Neural crest cell (in vitro differentiated cells): Measurements from ENCODE around the gene MEGF9. TPM values are rescaled to one million over a fixed set of nuclear protein-coding genes. Genes with fewer than 3 reads are reported as not detected.
A peak's percentile ranks its signal among the peaks of the same experiment; 100 is the strongest.
"Not testable (repeated sequence)": the region's sequence is repeated elsewhere in the genome, so short reads cannot be mapped to it uniquely, and the experiment has no call there.

Experiments used
- DNase-seq: peaks from one replicate; pipeline ENCODE4 v3.0.0; 2021; ENCODE audit warnings: low read depth, mixed read lengths, low spot score
- H3K27ac Mint-ChIP-seq: one replicate; pipeline ENCODE4 v1.8.0; 2021; ENCODE audit warnings: mild to moderate bottlenecking, mixed read lengths; ENCODE audit not compliant: unreplicated experiment
- H3K27me3 Mint-ChIP-seq: 2 replicates; pipeline ENCODE4 v1.8.0; 2021; ENCODE audit warnings: low read depth, mild to moderate bottlenecking, mixed read lengths
- H3K36me3 Mint-ChIP-seq: 2 replicates; pipeline ENCODE4 v1.8.0; 2021; ENCODE audit warnings: low read depth, mild to moderate bottlenecking, mixed read lengths
- H3K4me1 Mint-ChIP-seq: 2 replicates; pipeline ENCODE4 v1.8.0; 2021; ENCODE audit warnings: mixed read lengths
- H3K4me3 Mint-ChIP-seq: one replicate; pipeline ENCODE4 v1.8.0; 2021; ENCODE audit warnings: mild to moderate bottlenecking, mixed read lengths
- H3K9me3 Mint-ChIP-seq: 2 replicates; pipeline ENCODE4 v1.8.0; 2021; ENCODE audit warnings: mixed read lengths
- total RNA-seq: library from RNA; stranded (reverse); gene quantifications from 2 replicates; pipeline ENCODE4 v1.2.1, GENCODE V29; 2021
- TF ChIP-seq, protein P1 (sequence below): fragments of 200-600 bp; sonication (generic); conservative IDR thresholded peaks from 2 replicates; pipeline ENCODE4 v1.5.0; 2021; ENCODE audit warnings: antibody characterized with exemption, mild to moderate bottlenecking

The MEGF9 gene
- total RNA-seq, 1 donor from 2014 or later: 22.2 TPM

DNA sequence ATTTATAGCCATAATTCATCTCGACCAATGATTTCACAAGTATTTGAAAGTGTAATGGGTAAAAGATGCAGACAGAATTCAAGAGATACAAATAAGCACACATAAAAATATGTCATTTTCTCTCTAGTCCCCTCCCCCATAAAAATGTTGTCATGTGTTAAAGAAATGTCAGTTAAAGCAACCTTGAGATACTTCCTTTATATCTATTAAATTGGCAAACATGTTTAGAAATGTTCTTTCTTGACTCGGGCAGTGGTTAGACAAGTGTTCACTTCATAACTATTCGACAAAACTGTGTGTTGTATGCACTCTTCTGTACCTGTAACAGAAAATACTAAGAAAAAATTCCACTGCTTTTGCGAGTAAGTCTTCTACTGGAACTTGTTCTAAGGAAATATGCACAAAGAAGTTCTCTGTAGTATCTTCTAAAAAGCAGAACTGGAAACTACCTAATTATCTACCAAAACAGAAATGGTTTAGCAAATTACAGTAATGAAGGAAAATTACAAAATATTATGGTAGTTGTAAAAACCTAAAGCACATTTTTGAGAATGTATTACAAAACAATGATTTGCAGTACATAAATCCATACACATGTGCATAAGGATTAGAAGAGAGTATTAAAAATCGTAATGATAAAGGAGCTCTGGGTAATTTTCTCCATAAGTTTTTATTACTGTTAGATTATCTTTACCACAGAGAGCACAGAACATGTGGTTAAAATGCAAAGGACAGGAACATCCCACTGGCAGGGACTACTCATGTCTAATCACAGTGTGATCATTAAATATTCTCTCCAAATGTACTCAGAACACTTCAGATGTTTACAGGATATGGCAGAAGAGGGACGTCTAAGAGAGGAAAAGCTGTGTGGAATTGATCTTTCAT, 43.0 kb upstream of the MEGF9 start:
- Mint-ChIP-seq H3K9me3 (no peaks in the 10 kb centered on the region), H3K27me3 (no peaks in the 10 kb centered on the region), H3K36me3 (no peaks in the 10 kb centered on the region), H3K27ac (no peak overlapping the region), H3K4me3 (no peak overlapping the region), H3K4me1 (no peaks in the 10 kb centered on the region)
- TF ChIP-seq, protein P1, sequence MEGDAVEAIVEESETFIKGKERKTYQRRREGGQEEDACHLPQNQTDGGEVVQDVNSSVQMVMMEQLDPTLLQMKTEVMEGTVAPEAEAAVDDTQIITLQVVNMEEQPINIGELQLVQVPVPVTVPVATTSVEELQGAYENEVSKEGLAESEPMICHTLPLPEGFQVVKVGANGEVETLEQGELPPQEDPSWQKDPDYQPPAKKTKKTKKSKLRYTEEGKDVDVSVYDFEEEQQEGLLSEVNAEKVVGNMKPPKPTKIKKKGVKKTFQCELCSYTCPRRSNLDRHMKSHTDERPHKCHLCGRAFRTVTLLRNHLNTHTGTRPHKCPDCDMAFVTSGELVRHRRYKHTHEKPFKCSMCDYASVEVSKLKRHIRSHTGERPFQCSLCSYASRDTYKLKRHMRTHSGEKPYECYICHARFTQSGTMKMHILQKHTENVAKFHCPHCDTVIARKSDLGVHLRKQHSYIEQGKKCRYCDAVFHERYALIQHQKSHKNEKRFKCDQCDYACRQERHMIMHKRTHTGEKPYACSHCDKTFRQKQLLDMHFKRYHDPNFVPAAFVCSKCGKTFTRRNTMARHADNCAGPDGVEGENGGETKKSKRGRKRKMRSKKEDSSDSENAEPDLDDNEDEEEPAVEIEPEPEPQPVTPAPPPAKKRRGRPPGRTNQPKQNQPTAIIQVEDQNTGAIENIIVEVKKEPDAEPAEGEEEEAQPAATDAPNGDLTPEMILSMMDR: no peak
- no peak for DNase-seq

DNA sequence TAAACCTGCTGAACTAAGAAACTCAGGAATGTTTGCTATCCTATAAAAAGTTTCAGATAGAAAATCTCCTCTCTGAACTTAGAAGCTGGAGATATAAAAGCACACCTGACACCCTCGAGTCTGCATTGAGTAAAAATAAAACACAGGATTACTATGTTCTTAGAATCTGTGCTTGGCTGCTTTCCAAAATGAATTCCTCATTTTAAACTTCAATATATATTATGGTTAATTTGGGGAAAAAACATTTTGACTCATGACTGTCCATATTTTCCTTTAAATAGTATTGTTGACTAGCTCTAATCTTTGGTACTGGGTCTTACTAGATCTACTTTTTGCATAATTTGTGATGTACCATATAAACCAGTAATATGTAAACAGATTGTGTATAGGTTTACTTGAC, 42.3 kb upstream of the MEGF9 start:
- Mint-ChIP-seq H3K4me1 (no peaks in the 10 kb centered on the region), H3K36me3 (no peaks in the 10 kb centered on the region), H3K27me3 (no peaks in the 10 kb centered on the region), H3K9me3 (no peaks in the 10 kb centered on the region), H3K4me3 (no peak overlapping the region), H3K27ac (no peak overlapping the region)
- no peak for DNase-seq
- TF ChIP-seq, protein P1: no peak

DNA sequence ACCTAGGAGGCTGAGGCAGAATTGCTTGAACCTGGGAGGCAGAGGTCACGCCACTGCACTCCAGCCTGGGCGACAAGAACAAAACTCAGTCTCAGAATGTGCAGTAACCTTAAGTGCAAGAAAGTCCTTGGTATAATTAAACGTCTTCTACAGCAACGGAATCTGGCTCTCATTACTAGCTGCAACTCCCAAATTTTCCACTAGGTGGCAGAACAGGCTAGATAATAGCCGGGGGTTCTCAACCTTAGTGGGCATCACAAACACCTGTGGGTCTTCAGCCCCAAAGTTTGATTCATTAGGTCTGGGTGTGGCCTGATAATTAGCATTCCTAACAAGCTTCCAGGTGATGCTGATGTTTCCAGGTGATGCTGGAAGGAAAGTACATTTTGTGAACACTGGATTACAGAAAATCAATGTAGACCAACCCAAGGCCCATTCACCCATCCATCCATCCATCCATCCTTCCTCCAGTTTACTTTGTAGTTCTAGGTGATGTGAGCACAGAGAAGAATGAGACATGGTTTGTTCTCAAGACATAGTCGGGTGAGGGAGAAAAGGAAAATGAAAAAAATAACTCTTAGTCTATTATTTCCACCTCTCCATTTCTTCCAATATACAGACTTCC, 41.7 kb upstream of the MEGF9 start:
- Mint-ChIP-seq H3K4me1 (no peaks in the 10 kb centered on the region), H3K36me3 (no peaks in the 10 kb centered on the region), H3K27ac (no peak overlapping the region), H3K4me3 (no peak overlapping the region), H3K27me3 (no peaks in the 10 kb centered on the region), H3K9me3 (no peaks in the 10 kb centered on the region)
- peak; percentile 79 for DNase-seq
- TF ChIP-seq, protein P1: peak; percentile 95

DNA sequence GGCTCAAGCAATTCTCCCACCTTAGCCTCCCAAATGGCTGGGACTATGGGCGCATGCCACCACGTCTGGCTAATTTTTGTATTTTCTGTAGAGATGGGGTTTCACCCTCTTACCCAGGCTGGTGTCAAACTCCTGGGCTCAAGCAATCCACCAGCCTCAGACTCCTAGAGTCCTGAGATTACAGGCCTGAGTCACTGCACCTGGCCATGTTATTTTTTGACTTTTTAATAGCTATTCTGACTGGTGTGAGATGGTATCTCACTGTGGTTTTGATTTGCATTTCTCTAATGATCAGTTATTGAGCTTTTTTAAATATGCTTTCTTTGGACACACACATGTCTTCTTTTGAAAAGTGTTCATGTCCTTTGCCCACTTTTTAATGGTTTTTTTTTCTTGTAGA, 40.8 kb upstream of the MEGF9 start:
- Mint-ChIP-seq H3K27ac (no peak overlapping the region), H3K4me3 (no peak overlapping the region), H3K9me3 (no peaks in the 10 kb centered on the region), H3K4me1 (no peaks in the 10 kb centered on the region), H3K27me3 (no peaks in the 10 kb centered on the region), H3K36me3 (no peaks in the 10 kb centered on the region)
- TF ChIP-seq, protein P1: no peak
- DNase-seq: no peak

DNA sequence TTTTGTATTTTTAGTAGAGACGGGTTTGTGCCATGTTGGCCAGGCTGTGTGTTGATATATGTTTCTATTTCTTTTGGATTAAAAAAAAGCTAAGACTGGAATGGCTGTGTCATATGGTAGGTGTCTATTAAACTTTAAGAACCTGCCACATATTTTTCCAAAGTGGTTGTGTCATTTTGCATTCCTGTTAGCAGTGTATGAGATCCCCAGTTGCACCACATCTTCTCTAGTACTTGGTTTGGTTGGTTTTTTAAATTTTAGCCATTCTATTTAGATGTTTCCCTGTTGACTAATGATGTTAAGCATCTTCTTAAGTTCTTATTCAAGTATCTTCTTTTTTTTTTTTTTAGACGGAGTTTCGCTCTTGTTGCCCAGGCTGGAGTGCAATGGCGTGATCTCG, 36.2 kb upstream of the MEGF9 start:
- no peak for DNase-seq
- Mint-ChIP-seq H3K36me3 (peaks cover 6% of the 10 kb centered on the region), H3K4me1 (peaks cover 4% of the 10 kb centered on the region), H3K27ac (peak overlapping the region; percentile 35), H3K27me3 (no peaks in the 10 kb centered on the region), H3K9me3 (peaks cover 5% of the 10 kb centered on the region), H3K4me3 (no peak overlapping the region)
- TF ChIP-seq, protein P1: no peak

DNA sequence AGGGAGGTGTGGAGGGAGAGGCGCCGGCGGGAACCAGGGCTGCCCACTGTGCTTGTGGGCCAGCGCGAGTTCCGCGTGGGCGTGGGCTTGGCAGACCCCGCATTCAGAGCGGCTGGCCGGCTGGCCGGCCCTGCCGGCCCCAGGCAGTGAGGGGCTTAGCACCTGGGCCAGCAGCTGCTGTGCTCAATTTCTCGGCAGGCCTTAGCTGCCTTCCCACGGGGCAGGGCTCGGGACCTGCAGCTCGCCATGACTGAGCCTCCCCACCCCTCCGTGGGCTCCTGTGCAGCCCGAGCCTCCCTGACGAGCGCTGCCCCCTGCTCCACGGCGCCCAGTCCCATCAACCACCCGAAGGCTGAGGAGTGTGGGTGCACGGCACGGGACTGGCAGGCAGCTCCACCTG, 32.1 kb upstream of the MEGF9 start:
- H3K36me3 Mint-ChIP-seq, DNase-seq, H3K9me3 Mint-ChIP-seq, H3K27ac Mint-ChIP-seq, H3K4me3 Mint-ChIP-seq, H3K4me1 Mint-ChIP-seq, H3K27me3 Mint-ChIP-seq: not testable (repeated sequence)
